GM11168 (cell line): Measurements from ENCODE around the gene HOGA1.

ENCODE experiments used
- in situ Hi-C: fragments of 300-500 bp; cut with MboI; formaldehyde crosslinking; loops from one replicate; pipeline ENCODE4 v1.12.0; 2022; ENCODE audit warnings: low sequenced_read_pairs; ENCODE audit not compliant: unreplicated experiment

Gene HOGA1

GRCh38 chr10:97584060-97584797 is at the start of gene HOGA1:
Gene HOGA1 (plus strand): TSS chr10:97584389. CDS start chr10:97584704, 315 bp downstream.
- in situ Hi-C loops = no loop called here

GRCh38 chr10:97534746-97535367 is 49.3 kb upstream of the HOGA1 start:
- in situ Hi-C loops = no loop called here

- in situ Hi-C loops = no loop called here
Measured at GRCh38 chr10:97537186-97537869, 46.9 kb upstream of the HOGA1 start.

DNA sequence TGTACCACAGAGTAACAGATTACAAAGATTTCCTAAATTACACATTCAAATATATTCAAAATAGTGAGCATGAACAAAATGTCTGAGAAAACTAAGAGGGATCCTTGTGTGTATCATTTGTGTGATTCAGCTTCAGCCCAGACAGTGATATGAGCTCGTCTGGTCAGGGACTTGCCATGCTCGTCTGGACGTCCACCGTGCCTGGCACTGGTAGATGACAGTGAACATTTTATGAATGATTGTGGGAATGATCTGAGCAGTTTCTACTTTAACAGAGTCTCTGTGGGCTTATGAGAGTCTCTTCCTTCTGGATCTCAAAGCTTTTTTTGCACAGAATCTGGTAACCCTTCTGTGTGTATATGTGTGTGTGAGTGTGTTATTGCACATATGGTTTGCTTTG is 45.8 kb upstream of the HOGA1 start:
- in situ Hi-C loops = no loop called here

DNA sequence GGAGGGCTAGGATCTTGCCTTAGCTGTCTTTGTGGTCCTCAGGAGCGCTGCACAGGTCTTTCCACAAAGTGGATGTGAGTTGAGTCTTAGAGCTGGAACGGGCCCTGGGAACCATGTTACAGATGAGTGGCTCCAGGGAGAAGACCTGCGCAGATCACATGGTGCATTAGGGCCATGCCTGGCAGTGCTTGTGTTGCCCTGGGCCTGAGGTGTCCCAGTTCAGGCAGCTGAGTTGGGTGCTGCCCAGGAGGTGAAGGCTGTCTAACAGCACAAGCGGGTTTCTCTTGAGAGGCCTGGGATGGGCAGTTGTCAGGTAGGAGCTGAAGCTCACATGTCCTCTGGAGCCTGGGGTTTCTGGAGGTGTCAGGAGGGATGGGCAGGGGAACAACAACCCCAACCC is 45.4 kb upstream of the HOGA1 start:
- in situ Hi-C loops = no loop called here

DNA sequence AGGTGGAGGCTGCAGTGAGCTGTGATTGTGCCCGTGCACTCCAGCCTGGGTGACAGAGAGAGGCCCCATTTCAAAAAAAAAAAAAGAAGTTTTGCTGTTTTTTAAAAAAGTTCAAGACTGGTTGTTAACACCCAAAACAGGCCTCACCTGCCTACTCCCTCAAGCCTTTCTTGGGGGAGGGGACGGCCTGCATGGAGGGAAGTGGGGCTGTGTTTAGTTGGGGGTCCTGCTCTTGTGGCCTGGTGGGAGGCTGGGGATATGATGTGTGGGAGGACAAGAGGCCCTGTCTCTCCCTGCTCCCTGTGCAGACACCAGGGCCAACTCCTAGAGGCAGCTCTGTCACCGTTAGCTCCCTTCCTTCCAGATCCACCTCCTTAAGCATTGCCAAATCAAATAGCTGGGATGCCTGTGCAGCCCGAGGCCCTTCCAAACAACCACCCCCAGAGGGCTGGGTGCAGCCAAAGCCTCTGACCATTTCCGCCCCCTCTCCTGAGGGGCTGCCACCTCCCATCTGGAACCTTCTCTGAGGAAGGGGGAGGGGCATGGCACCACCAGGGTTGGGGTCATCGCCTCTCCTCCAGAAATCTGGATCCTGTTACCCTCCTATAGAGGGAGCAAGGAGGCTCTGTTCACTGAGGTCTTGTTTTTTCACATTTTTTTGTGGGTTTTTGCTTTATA is 44.5 kb upstream of the HOGA1 start:
- in situ Hi-C loops = no loop called here

- in situ Hi-C loops = no loop called here
Measured at GRCh38 chr10:97540669-97541500, 43.3 kb upstream of the HOGA1 start.

DNA sequence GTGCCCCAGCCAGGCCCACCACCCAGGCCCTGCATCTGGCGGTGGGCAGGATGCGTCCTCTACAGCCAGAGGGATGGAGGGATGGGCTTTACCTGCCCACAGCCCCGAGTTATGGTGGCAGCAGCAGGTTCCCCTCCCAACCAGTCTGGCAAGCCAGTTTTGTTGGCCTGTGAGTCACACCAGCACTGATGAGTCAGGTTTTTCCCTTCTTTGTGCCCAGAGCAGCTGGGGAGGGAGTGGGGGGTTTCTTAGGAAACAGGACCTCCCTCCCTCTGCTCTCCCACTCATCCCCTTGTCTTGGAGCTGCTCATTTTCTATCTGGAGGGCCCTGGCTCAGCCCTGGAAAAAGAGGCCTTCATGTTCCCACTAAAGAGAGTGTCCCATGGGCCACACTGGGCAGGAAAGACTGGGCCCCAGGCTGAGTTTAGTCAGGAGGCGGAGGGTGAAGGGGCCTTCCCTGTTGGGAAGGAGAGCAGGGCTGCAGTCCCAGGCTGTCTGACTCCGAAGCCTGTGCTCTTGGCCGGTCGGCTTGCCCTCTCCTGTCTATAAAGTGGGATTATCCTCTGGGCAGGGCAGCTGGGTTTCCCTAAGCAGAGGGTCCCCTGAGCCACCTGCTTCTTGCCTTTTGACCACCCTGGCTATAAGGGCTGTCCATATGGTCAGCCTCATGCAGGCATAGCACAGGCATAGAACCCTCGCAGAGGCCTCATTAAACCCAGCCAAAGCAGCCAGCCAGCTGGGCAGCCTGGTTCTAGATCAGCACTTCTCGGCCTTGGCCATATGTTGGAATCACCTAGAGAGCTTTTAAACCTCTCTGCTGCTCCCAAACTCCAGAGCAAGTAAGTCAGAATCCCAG is 41.8 kb upstream of the HOGA1 start:
- in situ Hi-C loops = no loop called here

DNA sequence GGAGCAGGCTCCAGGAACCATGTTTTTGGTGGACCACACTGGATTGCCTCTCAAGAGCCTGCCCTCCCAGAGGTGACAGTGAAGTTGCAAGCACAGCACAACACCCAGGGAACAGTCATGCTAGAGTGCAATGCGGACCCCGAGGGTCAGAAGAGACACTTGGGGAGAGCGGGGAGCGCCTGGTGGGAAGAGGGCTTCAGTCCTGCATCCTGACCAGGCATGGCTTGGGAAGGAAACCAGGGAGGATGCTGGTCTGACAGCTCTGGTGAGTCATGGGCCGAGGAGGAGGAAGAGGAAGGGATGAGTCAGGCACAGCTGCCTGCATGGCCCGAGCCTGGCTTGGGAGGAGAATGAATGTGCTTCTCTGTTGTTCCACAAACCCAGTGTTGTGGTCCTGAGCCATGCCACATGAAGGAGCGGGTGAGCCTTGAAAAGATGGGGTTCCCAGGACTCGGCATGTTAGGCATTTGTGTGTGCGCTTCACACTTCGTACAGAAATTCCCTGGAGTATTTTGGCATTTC is 41.1 kb upstream of the HOGA1 start:
- in situ Hi-C loops = no loop called here

- in situ Hi-C loops = no loop called here
Measured at GRCh38 chr10:97546456-97547270, 37.5 kb upstream of the HOGA1 start.

GRCh38 chr10:97547271-97547600 is 37.0 kb upstream of the HOGA1 start:
- in situ Hi-C loops = no loop called here

- in situ Hi-C loops = no loop called here
Measured at GRCh38 chr10:97547962-97548361, 36.2 kb upstream of the HOGA1 start.

- in situ Hi-C loops = no loop called here
Measured at GRCh38 chr10:97548828-97549455, 35.2 kb upstream of the HOGA1 start.

- in situ Hi-C loops = no loop called here
Measured at GRCh38 chr10:97549587-97550322, 34.4 kb upstream of the HOGA1 start.

- in situ Hi-C loops = no loop called here
Measured at GRCh38 chr10:97550336-97551149, 33.6 kb upstream of the HOGA1 start.

- in situ Hi-C loops = no loop called here
Measured at GRCh38 chr10:97551271-97551670, 32.9 kb upstream of the HOGA1 start.
